HepG2 (cell line): ENCODE results near the gene COMMD8. TPM values are rescaled to one million over a fixed set of nuclear protein-coding genes. Genes with fewer than 3 reads are reported as not detected.

Experiments
- ATAC-seq: fragments of 200-7000 bp; cut with Tn5 transposase; 3 replicates; pipeline ENCODE4 v1.9.1; 2020; ENCODE audit warnings: mild to moderate bottlenecking, moderate library complexity
- BruUV-seq: library from RNA; stranded (reverse); fragments of 400-500 nt; replicated peaks from 2 replicates; lab custom pipeline; 2021; lab: Mats Ljungman, UMichigan
- CTCF ChIA-PET: fragments of 300-600 bp; formaldehyde crosslinking; extraction: SDS; loops from one replicate; lab custom pipeline; 2021; ENCODE audit warnings: low total read pairs, inconsistent platforms, low intra/inter-chr PET ratio; lab: Yijun Ruan, JAX
- POLR2A ChIA-PET: fragments of 350-600 bp; sonication (Branson Sonifier 250); formaldehyde crosslinking; loops from one replicate; lab custom pipeline; 2020; ENCODE audit warnings: antibody characterized with exemption, inconsistent platforms; lab: Yijun Ruan, JAX
- DNase-seq: peaks from one replicate; pipeline ENCODE4 v3.0.0-alpha.2; 2015; ENCODE audit warnings: low spot score
- FAIRE-seq: peaks from 3 replicates; lab custom pipeline; 2011; peaks lifted over from hg19 to GRCh38; lab: Jason Lieb, UNC
- H2AFZ ChIP-seq: one replicate; pipeline ENCODE4 v1.6.1; 2011; ENCODE audit warnings: low read length, inconsistent platforms
- H3K27ac ChIP-seq: fragments of 300-600 bp; 3 replicates; pipeline ENCODE4 v1.8.0; 2011; ENCODE audit warnings: mixed run types, mild to moderate bottlenecking, mixed read lengths, low read length, inconsistent platforms; ENCODE audit not compliant: insufficient read depth; ENCODE audit errors: extremely low read length
- H3K27me3 ChIP-seq, 2 experiments: fragments of 200-600 bp in 1 of 2; 2 replicates in 1 of 2; 3 replicates in 1 of 2; pipeline versions ENCODE4 v1.6.0 to v1.8.0; 2011; ENCODE audit warnings: low read length in 2 of 2, mild to moderate bottlenecking in 2 of 2, moderate library complexity in 2 of 2, inconsistent platforms in 1 of 2; ENCODE audit not compliant: insufficient read depth in 2 of 2, control insufficient read depth in 1 of 2
- H3K36me3 ChIP-seq, 2 experiments: fragments of 200-600 bp in 1 of 2; replicated peaks in 1 of 2; 2 replicates in 1 of 2; 3 replicates in 1 of 2; pipeline versions ENCODE4 v1.5.1 to v1.8.0; 2011; ENCODE audit warnings: low read length in 2 of 2, inconsistent platforms in 1 of 2; ENCODE audit not compliant: insufficient read depth in 2 of 2, control insufficient read depth in 1 of 2
- H3K4me1 ChIP-seq: 2 replicates; pipeline ENCODE4 v1.5.1; 2012; ENCODE audit warnings: low read length, inconsistent platforms; ENCODE audit not compliant: insufficient read depth
- H3K4me2 ChIP-seq: 2 replicates; pipeline ENCODE4 v1.6.0; 2011; ENCODE audit warnings: low read depth, low read length, inconsistent platforms
- H3K4me3 ChIP-seq, 3 experiments: fragments of 200-600 bp in 1 of 3; sonication (generic), shearing (Covaris generic) in 1 of 3; replicated peaks in 1 of 3; 2 replicates each; pipeline ENCODE4 v1.5.1; 2011 to 2016; ENCODE audit warnings: low read length in 3 of 3, inconsistent platforms in 2 of 3, low read depth in 2 of 3, mild to moderate bottlenecking in 2 of 3, control low read depth in 1 of 3, mixed read lengths in 1 of 3; ENCODE audit not compliant: insufficient read depth in 1 of 3
- H3K79me2 ChIP-seq: one replicate; pipeline ENCODE4 v1.6.1; 2011; ENCODE audit warnings: low read length, inconsistent platforms; ENCODE audit not compliant: insufficient read depth
- H3K9ac ChIP-seq: 2 replicates; pipeline ENCODE4 v1.6.0; 2011; ENCODE audit warnings: mild to moderate bottlenecking, low read depth, low read length, inconsistent platforms; ENCODE audit not compliant: insufficient read depth
- H3K9me3 ChIP-seq: 2 replicates; pipeline ENCODE4 v1.5.1; 2012; ENCODE audit warnings: mild to moderate bottlenecking, low read length
- H4K20me1 ChIP-seq: 2 replicates; pipeline ENCODE4 v1.6.0; 2011; ENCODE audit warnings: inconsistent platforms, mild to moderate bottlenecking, low read length, moderate library complexity; ENCODE audit not compliant: insufficient read depth
- ATF2 ChIP-seq: sonication (generic); formaldehyde crosslinking; IDR thresholded peaks from 2 replicates; pipeline ENCODE4 v1.4.0; 2020; ENCODE audit warnings: missing genetic modification reagents
- FOXA1 ChIP-seq, 2 experiments: fragments of 450-650 bp in 1 of 2; sonication (generic) in 1 of 2; formaldehyde crosslinking in 1 of 2; IDR thresholded peaks; 2 replicates each; pipeline versions ENCODE4 v1.4.0 to v1.6.1; 2016 to 2020; ENCODE audit warnings: missing genetic modification reagents in 1 of 2
- HDAC1 ChIP-seq: sonication (generic); formaldehyde crosslinking; IDR thresholded peaks from 2 replicates; pipeline ENCODE4 v1.5.1; 2020; ENCODE audit warnings: mild to moderate bottlenecking, missing genetic modification reagents
- KDM1A ChIP-seq: IDR thresholded peaks from 2 replicates; pipeline ENCODE4 v1.6.1; 2016; ENCODE audit warnings: missing compliant biosample characterization
- KLF11 ChIP-seq: IDR thresholded peaks from 2 replicates; pipeline ENCODE4 v1.6.1; 2016; ENCODE audit warnings: missing compliant biosample characterization
- LBX2 ChIP-seq: sonication (generic); formaldehyde crosslinking; IDR thresholded peaks from 2 replicates; pipeline ENCODE4 v1.5.0; 2020; ENCODE audit warnings: missing genetic modification reagents, mild to moderate bottlenecking, borderline replicate concordance
- NR1H2 ChIP-seq: sonication (generic); formaldehyde crosslinking; IDR thresholded peaks from 2 replicates; pipeline ENCODE4 v1.8.1; 2022; ENCODE audit warnings: low read depth, missing genetic modification reagents, borderline replicate concordance
- TBX3 ChIP-seq: fragments of 450-650 bp; IDR thresholded peaks from 2 replicates; pipeline ENCODE4 v1.6.1; 2017; ENCODE audit warnings: antibody characterized with exemption, mild to moderate bottlenecking, inconsistent platforms, borderline replicate concordance
- TFDP2 ChIP-seq: sonication (generic); formaldehyde crosslinking; IDR thresholded peaks from 2 replicates; pipeline ENCODE4 v1.4.0; 2020; ENCODE audit warnings: missing genetic modification reagents
- TFE3 ChIP-seq: IDR thresholded peaks from 2 replicates; pipeline ENCODE4 v1.6.1; 2016
- ZGPAT ChIP-seq: IDR thresholded peaks from 2 replicates; pipeline ENCODE4 v1.6.1; 2016; ENCODE audit warnings: mild to moderate bottlenecking
- ZNF101 ChIP-seq: sonication (generic); formaldehyde crosslinking; IDR thresholded peaks from 2 replicates; pipeline ENCODE4 v1.4.0; 2020; ENCODE audit warnings: mild to moderate bottlenecking, low read depth, missing genetic modification reagents, borderline replicate concordance
- ZNF256 ChIP-seq: sonication (generic); formaldehyde crosslinking; conservative IDR thresholded peaks from 2 replicates; pipeline ENCODE4 v1.4.0; 2020; ENCODE audit warnings: missing genetic modification reagents
- ZNF282 ChIP-seq: fragments of 450-650 bp; IDR thresholded peaks from 2 replicates; pipeline ENCODE4 v1.6.1; 2018; ENCODE audit not compliant: partially characterized antibody
- ZNF432 ChIP-seq: sonication (generic); formaldehyde crosslinking; IDR thresholded peaks from 2 replicates; pipeline ENCODE4 v1.5.0; 2020; ENCODE audit warnings: missing genetic modification reagents, mild to moderate bottlenecking, borderline replicate concordance
- ZNF572 ChIP-seq: sonication (generic); formaldehyde crosslinking; IDR thresholded peaks from 2 replicates; pipeline ENCODE4 v1.5.1; 2020; ENCODE audit warnings: mild to moderate bottlenecking, missing genetic modification reagents
- ZNF800 ChIP-seq: sonication (generic); formaldehyde crosslinking; IDR thresholded peaks from 2 replicates; pipeline ENCODE4 v1.4.0; 2020; ENCODE audit warnings: missing genetic modification reagents
- whole genome bisulfite sequencing: methylation state at CpG from one replicate; pipeline ENCODE4 v1.1.6; 2017; ENCODE audit warnings: low lambda C conversion rate; 5-methylcytosine and 5-hydroxymethylcytosine counted together
- in situ Hi-C: cut with HindIII; loops from 2 replicates; pipeline ENCODE4 v1.10.0; 2017; ENCODE audit warnings: low pct_unique_long_range_greater_than_20kb; ENCODE audit not compliant: extremely low pct_ligation_motif_present
- intact Hi-C: fragments of 100-400 bp; cut with micrococcal nuclease; formaldehyde crosslinking; loops from one replicate; pipeline ENCODE4 v1.10.0; 2022; ENCODE audit not compliant: unreplicated experiment
- polyA plus RNA-seq, 8 experiments: library from polyadenylated mRNA; depleted of rRNA in 3 of 8; stranded (reverse) in 7 of 8; unstranded in 1 of 8; fragments of >200 nt; fragmentation: Illumina TruSeq in 4 of 8; extraction: Trizol in 4 of 8; gene quantifications; 2 replicates each; pipeline versions ENCODE4 v1.2.1 to v1.2.3, GENCODE V29; 2011 to 2016; ENCODE audit warnings: low read depth in 4 of 8, missing spikeins in 1 of 8, mixed read lengths in 1 of 8; ENCODE audit not compliant: insufficient read depth in 1 of 8
- total RNA-seq, 5 experiments: library from RNA; depleted of rRNA; stranded (reverse); fragments of >200 nt; fragmentation: Illumina TruSeq; extraction: Trizol; gene quantifications; 2 replicates each; pipeline ENCODE4 v1.2.3, GENCODE V29; 2016; ENCODE audit warnings: low read depth in 1 of 5

Gene COMMD8
- total and polyA plus RNA-seq, 2 of the 13 experiments (the other 11 are each of a cell fraction or from before 2014, with no cell fraction given) = 7.1 to 20.3 TPM

- TF ChIP-seq LBX2 (CRISPR knock-in tag) (no peak), ZGPAT (CRISPR knock-in tag) (no peak), ZNF432 (no peak), KDM1A (no peak), FOXA1 (IDR thresholded peaks at IDR 0.05) (no peak), FOXA1 (CRISPR knock-in tag; IDR thresholded peaks at IDR 0.05) (no peak), TBX3 (no peak), HDAC1 (CRISPR knock-in tag) (no peak), ZNF282 (no peak)
Observed at GRCh38 chr4:47415719-47416118, 47.8 kb downstream of the COMMD8 start (continued).

- Histone ChIP-seq H3K9me3 (no peaks in the 10 kb centered on the region), H3K79me2 (no peaks in the 10 kb centered on the region), H3K27me3 (no peaks in the 10 kb centered on the region), H4K20me1 (no peaks in the 10 kb centered on the region), H3K27ac (no peak overlapping the region), H3K4me1 (no peaks in the 10 kb centered on the region), H3K4me2 (no peak overlapping the region), H3K9ac (no peak overlapping the region), H2AFZ (no peak overlapping the region), H3K4me3 (no peak overlapping the region), H3K36me3 (no peaks in the 10 kb centered on the region)
- CTCF ChIA-PET = no interaction called here
- ATAC-seq = no peak
- DNase-seq = no peak
- POLR2A ChIA-PET = no interaction called here
- FAIRE-seq = no peak
- WGBS = 6% methylated on average over 2 of the region's 2 CpGs
- in situ Hi-C loops (no loop called here), intact Hi-C loops (no loop called here)
- BruUV-seq = no TSS peak
- TF ChIP-seq NR1H2 (CRISPR knock-in tag) (no peak), ZNF256 (CRISPR knock-in tag) (no peak), TFE3 (CRISPR knock-in tag) (no peak), ZNF800 (CRISPR knock-in tag) (no peak), TFDP2 (no peak), ZNF572 (no peak), ZNF101 (CRISPR knock-in tag) (no peak), KLF11 (CRISPR knock-in tag) (no peak), ATF2 (CRISPR knock-in tag) (no peak)
Observed at GRCh38 chr4:47413521-47413920, 50.0 kb downstream of the COMMD8 start.
